Neural cell (in vitro differentiated cells): ENCODE measurements around the gene MAP3K19. TPM values are rescaled to one million over a fixed set of nuclear protein-coding genes. Genes with fewer than 3 reads are reported as not detected.

Source experiments
- H2AFZ ChIP-seq: fragments of 200-600, 300-800 bp; sonication (generic), shearing (Covaris generic); 2 replicates; pipeline ENCODE4 v1.6.0; 2014; ENCODE audit warnings: low read depth, mild to moderate bottlenecking, antibody characterized with exemption, low read length, moderate library complexity
- H3F3A ChIP-seq: fragments of 200-600 bp; shearing (Covaris generic); 2 replicates; pipeline ENCODE4 v1.6.1; 2016; ENCODE audit warnings: mild to moderate bottlenecking, moderate library complexity, mixed read lengths, antibody characterized with exemption, low read length; ENCODE audit not compliant: insufficient read depth, poor library complexity, severe bottlenecking
- H3K27ac ChIP-seq: fragments of 200-600, 300-800 bp; sonication (generic), shearing (Covaris generic); 2 replicates; pipeline ENCODE4 v1.5.1; 2014; ENCODE audit warnings: mild to moderate bottlenecking, low read length, moderate library complexity
- H3K27me3 ChIP-seq: fragments of 300-800, 200-600 bp; sonication (generic), shearing (Covaris generic); 2 replicates; pipeline ENCODE4 v1.6.0; 2014; ENCODE audit warnings: mild to moderate bottlenecking, low read depth, low read length, moderate library complexity; ENCODE audit not compliant: insufficient read depth
- H3K36me3 ChIP-seq: fragments of 300-800, 200-600 bp; sonication (generic), shearing (Covaris generic); 2 replicates; pipeline ENCODE4 v1.5.1; 2014; ENCODE audit warnings: mild to moderate bottlenecking, antibody characterized with exemption, low read length, moderate library complexity; ENCODE audit not compliant: insufficient read depth
- H3K4me2 ChIP-seq: fragments of 300-800, 200-600 bp; sonication (generic), shearing (Covaris generic); 2 replicates; pipeline ENCODE4 v1.6.0; 2014; ENCODE audit warnings: mild to moderate bottlenecking, low read length
- H3K4me3 ChIP-seq: fragments of 300-800, 200-600 bp; sonication (generic), shearing (Covaris generic); 2 replicates; pipeline ENCODE4 v1.5.1; 2014; ENCODE audit warnings: mild to moderate bottlenecking, low read length, moderate library complexity
- H3K79me2 ChIP-seq: fragments of 200-600 bp; shearing (Covaris generic); replicated peaks from 2 replicates; pipeline ENCODE4 v1.6.0; 2014; ENCODE audit warnings: mild to moderate bottlenecking, low read length, moderate library complexity; ENCODE audit not compliant: insufficient read depth
- H3K9ac ChIP-seq: fragments of 300-800, 200-600 bp; sonication (generic), shearing (Covaris generic); 2 replicates; pipeline ENCODE4 v1.6.1; 2016; ENCODE audit warnings: mild to moderate bottlenecking, low read length, mixed read lengths
- H3K9me2 ChIP-seq: fragments of 200-600 bp; shearing (Covaris generic); 2 replicates; pipeline ENCODE4 v1.6.1; 2016; ENCODE audit warnings: mild to moderate bottlenecking, low read length, mixed read lengths; ENCODE audit not compliant: insufficient read depth
- H3K9me3 ChIP-seq: fragments of 200-600, 300-800 bp; sonication (generic), shearing (Covaris generic); 2 replicates; pipeline ENCODE4 v1.6.1; 2016; ENCODE audit warnings: mild to moderate bottlenecking, mixed run types, low read length, moderate library complexity, mixed read lengths
- H4K20me1 ChIP-seq: fragments of 200-600 bp; shearing (Covaris generic); 2 replicates; pipeline ENCODE4 v1.6.1; 2016; ENCODE audit warnings: mild to moderate bottlenecking, mixed run types; ENCODE audit not compliant: insufficient read depth
- CTCF ChIP-seq: fragments of 450-650 bp; IDR thresholded peaks from 2 replicates; pipeline ENCODE4 v1.5.1; 2014; ENCODE audit warnings: antibody characterized with exemption, mild to moderate bottlenecking, moderate library complexity; ENCODE audit not compliant: poor library complexity, severe bottlenecking
- EP300 ChIP-seq: fragments of 450-650 bp; conservative IDR thresholded peaks from 2 replicates; pipeline ENCODE4 v1.6.1; 2014; ENCODE audit warnings: antibody characterized with exemption, mild to moderate bottlenecking, moderate library complexity; ENCODE audit not compliant: poor library complexity, severe bottlenecking
- EZH2 ChIP-seq: fragments of 200-600, 300-800 bp; shearing (Covaris generic), sonication (generic); IDR thresholded peaks from 2 replicates; pipeline ENCODE4 v1.6.1; 2014; ENCODE audit warnings: antibody characterized with exemption, low read length, borderline replicate concordance, mild to moderate bottlenecking; ENCODE audit not compliant: insufficient read depth, poor library complexity, severe bottlenecking
- MXI1 ChIP-seq: fragments of 450-650 bp; conservative IDR thresholded peaks from 2 replicates; pipeline ENCODE4 v1.6.1; 2014; ENCODE audit warnings: antibody characterized with exemption, mild to moderate bottlenecking; ENCODE audit not compliant: poor library complexity, severe bottlenecking
- POLR2AphosphoS5 ChIP-seq: IDR thresholded peaks from 2 replicates; pipeline ENCODE4 v1.6.1; 2012
- RAD21 ChIP-seq: fragments of 450-650 bp; conservative IDR thresholded peaks from 2 replicates; pipeline ENCODE4 v1.6.1; 2014; ENCODE audit warnings: antibody characterized with exemption, mild to moderate bottlenecking, moderate library complexity
- REST ChIP-seq: IDR thresholded peaks from 2 replicates; pipeline ENCODE4 v1.6.1; 2012; ENCODE audit warnings: borderline replicate concordance
- SMC3 ChIP-seq: fragments of 450-650 bp; conservative IDR thresholded peaks from 2 replicates; pipeline ENCODE4 v1.6.1; 2014; ENCODE audit warnings: antibody characterized with exemption, mild to moderate bottlenecking, moderate library complexity; ENCODE audit not compliant: poor library complexity
- TAF1 ChIP-seq: IDR thresholded peaks from 2 replicates; pipeline ENCODE4 v1.6.1; 2012; ENCODE audit warnings: low read depth
- polyA plus RNA-seq: library from polyadenylated mRNA; depleted of rRNA; stranded (reverse); fragments of >200 nt; gene quantifications from 2 replicates; pipeline ENCODE4 v1.2.3, GENCODE V29; 2014

MAP3K19 gene
- polyA plus RNA-seq, 1 donor from 2014 or later, result not detected

- Histone ChIP-seq H3K9me2 (no peaks in the 10 kb centered on the region), H3F3A (no peaks in the 10 kb centered on the region), H3K4me3 (no peak overlapping the region), H3K27me3 (no peaks in the 10 kb centered on the region), H2AFZ (no peak overlapping the region), H4K20me1 (no peaks in the 10 kb centered on the region), H3K36me3 (no peaks in the 10 kb centered on the region), H3K9me3 (no peaks in the 10 kb centered on the region), H3K27ac (no peak overlapping the region), H3K9ac (no peak overlapping the region), H3K4me2 (no peak overlapping the region), H3K79me2 (no peaks in the 10 kb centered on the region)
- no peak for TF ChIP-seq EZH2
- no peak for TF ChIP-seq SMC3
- TF ChIP-seq TAF1, result no peak
- TF ChIP-seq POLR2AphosphoS5, result no peak
These were observed 48.3 kb upstream of the MAP3K19 start for GRCh38 chr2:135095591-135095990.

- Histone ChIP-seq H4K20me1 (no peaks in the 10 kb centered on the region), H3K79me2 (no peaks in the 10 kb centered on the region)
- TF ChIP-seq RAD21, result no peak
- no peak for TF ChIP-seq EP300
- TF ChIP-seq EZH2, result no peak
- TF ChIP-seq POLR2AphosphoS5, result no peak
- no peak for TF ChIP-seq TAF1
- no peak for TF ChIP-seq CTCF
- no peak for TF ChIP-seq SMC3
- no peak for TF ChIP-seq REST
- TF ChIP-seq MXI1, result no peak
These were observed 47.3 kb upstream of the MAP3K19 start for GRCh38 chr2:135094508-135094907.

More at GRCh38 chr2:135094508-135094907, 47.3 kb upstream of the MAP3K19 start:
- Histone ChIP-seq H3K4me2 (no peak overlapping the region), H3K36me3 (no peaks in the 10 kb centered on the region), H3K27ac (no peak overlapping the region), H3F3A (no peaks in the 10 kb centered on the region), H3K27me3 (no peaks in the 10 kb centered on the region), H3K9me3 (no peaks in the 10 kb centered on the region), H3K9me2 (no peaks in the 10 kb centered on the region), H2AFZ (no peak overlapping the region), H3K9ac (no peak overlapping the region), H3K4me3 (no peak overlapping the region)
